Trophoblast cell (in vitro differentiated cells and primary cell): ENCODE measurements around the gene RPL35A.

ENCODE experiments used
- DNase-seq, 2 donors: peaks; one replicate each; pipeline ENCODE4 v3.0.0-alpha.2; 2016
- H2AFZ ChIP-seq: 2 replicates; pipeline ENCODE4 v1.6.1; 2013; ENCODE audit warnings: low read length, moderate library complexity, mild to moderate bottlenecking; ENCODE audit not compliant: insufficient read depth, poor library complexity
- H2AK5ac ChIP-seq: 2 replicates; pipeline ENCODE4 v1.6.1; 2013; ENCODE audit warnings: mild to moderate bottlenecking, low read length
- H2BK120ac ChIP-seq: 2 replicates; pipeline ENCODE4 v1.6.1; 2013; ENCODE audit warnings: low read length, mild to moderate bottlenecking, moderate library complexity; ENCODE audit not compliant: insufficient read depth, poor library complexity
- H2BK12ac ChIP-seq: 2 replicates; pipeline ENCODE4 v1.6.1; 2013; ENCODE audit warnings: mild to moderate bottlenecking, low read length, moderate library complexity
- H2BK5ac ChIP-seq: 2 replicates; pipeline ENCODE4 v1.6.1; 2013; ENCODE audit warnings: low read length, low read depth, moderate library complexity, mild to moderate bottlenecking; ENCODE audit not compliant: poor library complexity
- H3K14ac ChIP-seq: 2 replicates; pipeline ENCODE4 v1.6.1; 2013; ENCODE audit warnings: mild to moderate bottlenecking, low read length
- H3K18ac ChIP-seq: 2 replicates; pipeline ENCODE4 v1.6.1; 2013; ENCODE audit warnings: mild to moderate bottlenecking, low read length
- H3K23ac ChIP-seq: 2 replicates; pipeline ENCODE4 v1.6.1; 2013; ENCODE audit warnings: low read length
- H3K27ac ChIP-seq: 2 replicates; pipeline ENCODE4 v1.5.1; 2013; ENCODE audit warnings: low read depth, mild to moderate bottlenecking, inconsistent platforms, low read length, moderate library complexity
- H3K27me3 ChIP-seq: 2 replicates; pipeline ENCODE4 v1.6.1; 2013; ENCODE audit warnings: inconsistent platforms, mild to moderate bottlenecking, low read length, moderate library complexity; ENCODE audit not compliant: insufficient read depth
- H3K36me3 ChIP-seq, 2 experiments: 1 replicate in 1 of 2; 2 replicates in 1 of 2; pipeline ENCODE4 v1.6.1; 2013; ENCODE audit warnings: low read length in 2 of 2, mild to moderate bottlenecking in 2 of 2, moderate library complexity in 1 of 2; ENCODE audit not compliant: insufficient read depth in 2 of 2, control insufficient read depth in 1 of 2
- H3K4ac ChIP-seq: 2 replicates; pipeline ENCODE4 v1.6.1; 2013; ENCODE audit warnings: low read depth, mild to moderate bottlenecking, low read length, moderate library complexity
- H3K4me1 ChIP-seq, 2 experiments: 1 replicate in 1 of 2; 2 replicates in 1 of 2; pipeline ENCODE4 v1.6.1; 2013; ENCODE audit warnings: low read length in 2 of 2, mild to moderate bottlenecking in 2 of 2, moderate library complexity in 1 of 2; ENCODE audit not compliant: insufficient read depth in 2 of 2, control insufficient read depth in 1 of 2
- H3K4me2 ChIP-seq: 2 replicates; pipeline ENCODE4 v1.6.1; 2013; ENCODE audit warnings: inconsistent platforms, mild to moderate bottlenecking, low read length, moderate library complexity
- H3K4me3 ChIP-seq: 2 replicates; pipeline ENCODE4 v1.5.1; 2013; ENCODE audit warnings: mild to moderate bottlenecking, low read depth, low read length, inconsistent platforms
- H3K79me1 ChIP-seq: one replicate; pipeline ENCODE4 v1.6.1; 2013; ENCODE audit warnings: low read length
- H3K79me2 ChIP-seq: 2 replicates; pipeline ENCODE4 v1.6.1; 2013; ENCODE audit warnings: low read length, mild to moderate bottlenecking; ENCODE audit not compliant: control insufficient read depth, insufficient read depth, poor library complexity
- H3K9ac ChIP-seq: 2 replicates; pipeline ENCODE4 v1.6.1; 2013; ENCODE audit warnings: mild to moderate bottlenecking, low read length
- H3K9me3 ChIP-seq: 2 replicates; pipeline ENCODE4 v1.6.1; 2013; ENCODE audit warnings: low read depth, mild to moderate bottlenecking, control low read depth, inconsistent platforms, low read length; ENCODE audit not compliant: insufficient read depth
- H4K12ac ChIP-seq: 2 replicates; pipeline ENCODE4 v1.6.1; 2013; ENCODE audit warnings: low read depth, mild to moderate bottlenecking, low read length, moderate library complexity
- H4K8ac ChIP-seq: 2 replicates; pipeline ENCODE4 v1.6.1; 2013; ENCODE audit warnings: low read depth, mild to moderate bottlenecking, low read length, moderate library complexity
- H4K91ac ChIP-seq: one replicate; pipeline ENCODE4 v1.6.1; 2013; ENCODE audit warnings: low read depth, mild to moderate bottlenecking, low read length, moderate library complexity
- WGBS: extraction: QIAGEN DNeasy Blood & Tissue Kit; methylation state at CpG from one replicate; pipeline ENCODE4 v1.1.7; 2013; ENCODE audit warnings: missing lambda C conversion rate; ENCODE audit not compliant: insufficient read length, insufficient coverage; ENCODE audit errors: extremely low coverage; 5-methylcytosine and 5-hydroxymethylcytosine counted together

Gene RPL35A

DNA sequence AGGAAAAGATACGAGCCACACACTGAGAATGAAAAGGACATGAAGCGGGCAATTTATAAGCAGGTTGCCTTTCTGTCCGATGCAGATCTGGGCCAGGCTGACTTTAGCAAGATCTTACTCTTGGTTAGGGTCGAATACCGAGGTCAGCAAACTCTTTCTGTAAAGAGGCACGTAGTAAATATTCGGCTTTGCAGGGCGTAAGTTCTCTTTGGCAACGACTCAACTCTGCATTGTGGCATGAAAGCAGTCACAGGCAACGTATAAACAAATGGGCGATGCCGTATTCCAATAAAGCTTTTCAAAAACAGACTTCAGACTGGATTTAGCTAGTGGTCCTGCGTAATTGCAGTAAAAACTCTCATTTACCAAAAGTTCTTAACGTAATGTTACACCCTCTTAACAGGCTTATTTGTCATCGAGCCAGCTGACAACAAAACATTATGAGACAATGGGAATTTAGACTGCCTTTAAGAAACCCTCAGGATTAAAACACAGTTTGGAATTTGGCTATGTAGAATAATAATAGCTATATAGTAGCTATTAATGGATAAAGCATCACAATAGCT is 13.1 kb upstream of the RPL35A start:
- no CpG with 5 or more reads among the region's 15 CpGs for WGBS

DNA sequence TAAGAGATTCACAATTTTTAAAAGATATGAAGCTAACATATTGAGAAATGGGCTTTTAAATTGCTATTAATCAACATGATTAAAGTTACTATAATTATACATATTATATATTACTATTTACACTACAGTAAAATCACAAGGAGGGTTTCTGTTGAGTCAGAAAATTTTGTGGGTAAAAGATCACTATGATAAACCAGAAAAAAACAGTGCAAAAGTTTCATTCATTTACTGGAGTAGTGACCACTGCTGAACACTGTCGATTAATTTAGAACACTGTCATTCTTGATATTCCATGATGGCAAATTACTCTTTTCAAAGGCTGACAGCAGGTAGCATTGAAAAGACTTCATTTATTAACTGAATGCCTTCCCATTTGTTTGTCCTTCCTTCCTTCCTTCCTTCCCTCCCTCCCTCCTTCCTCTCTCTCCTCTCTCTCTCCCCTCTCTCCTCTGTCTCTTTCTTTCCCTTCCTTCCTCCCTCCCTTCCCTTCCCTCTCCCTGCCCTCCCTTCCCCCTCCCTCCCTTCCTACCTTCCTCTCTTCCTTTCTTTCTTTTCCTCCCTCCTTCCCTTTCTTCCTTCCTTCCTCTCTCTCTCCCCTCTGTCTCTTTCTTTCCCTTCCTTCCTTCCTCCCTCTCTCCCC is 9.1 kb upstream of the RPL35A start:
- Histone ChIP-seq H3K36me3 (peaks cover 1 to 2% of the 10 kb centered on the region in 2 experiments), H4K12ac (no peak overlapping the region), H4K91ac (no peak overlapping the region), H3K4me2 (no peak overlapping the region), H3K27me3 (no peaks in the 10 kb centered on the region), H2BK5ac (no peak overlapping the region), H3K14ac (no peak overlapping the region), H3K4me1 (no peaks in the 10 kb centered on the region), H2AFZ (no peak overlapping the region), H3K18ac (no peak overlapping the region), H4K8ac (no peak overlapping the region), H3K4me3 (no peak overlapping the region), H3K23ac (no peak overlapping the region), H3K9ac (no peak overlapping the region), H2BK120ac (no peak overlapping the region), H3K27ac (no peak overlapping the region), H3K79me1 (no peaks in the 10 kb centered on the region), H3K79me2 (no peaks in the 10 kb centered on the region), H2BK12ac (no peak overlapping the region), H3K9me3 (no peaks in the 10 kb centered on the region), H2AK5ac (no peak overlapping the region), H3K4ac (no peak overlapping the region)
- no CpG with 5 or more reads among the region's 1 CpG for WGBS
- DNase-seq = no peak

More for the DNA sequence above, 13.1 kb upstream of the RPL35A start:
- H4K8ac ChIP-seq = no peak overlapping the region
- H3K4me1 ChIP-seq = no peaks in the 10 kb centered on the region
- no peak overlapping the region for H2BK120ac ChIP-seq
- H3K4me3 ChIP-seq = no peak overlapping the region
- peaks cover 0 to 1% of the 10 kb centered on the region in 2 experiments for H3K36me3 ChIP-seq
- no peaks in the 10 kb centered on the region for H3K79me1 ChIP-seq
- H2AK5ac ChIP-seq = no peak overlapping the region
- no peaks in the 10 kb centered on the region for H3K27me3 ChIP-seq
- no peaks in the 10 kb centered on the region for H3K79me2 ChIP-seq
- H3K9me3 ChIP-seq = no peaks in the 10 kb centered on the region
- H4K12ac ChIP-seq = no peak overlapping the region
- no peak overlapping the region for H3K9ac ChIP-seq
- no peak overlapping the region for H2BK5ac ChIP-seq
- H2AFZ ChIP-seq = no peak overlapping the region
- no peak overlapping the region for H3K14ac ChIP-seq
- no peak overlapping the region for H3K23ac ChIP-seq
- no peak for DNase-seq
- H3K4ac ChIP-seq = no peak overlapping the region
- no peak overlapping the region for H2BK12ac ChIP-seq
- H3K27ac ChIP-seq = no peak overlapping the region
- H3K18ac ChIP-seq = no peak overlapping the region
- no peak overlapping the region for H3K4me2 ChIP-seq
- H4K91ac ChIP-seq = no peak overlapping the region

DNA sequence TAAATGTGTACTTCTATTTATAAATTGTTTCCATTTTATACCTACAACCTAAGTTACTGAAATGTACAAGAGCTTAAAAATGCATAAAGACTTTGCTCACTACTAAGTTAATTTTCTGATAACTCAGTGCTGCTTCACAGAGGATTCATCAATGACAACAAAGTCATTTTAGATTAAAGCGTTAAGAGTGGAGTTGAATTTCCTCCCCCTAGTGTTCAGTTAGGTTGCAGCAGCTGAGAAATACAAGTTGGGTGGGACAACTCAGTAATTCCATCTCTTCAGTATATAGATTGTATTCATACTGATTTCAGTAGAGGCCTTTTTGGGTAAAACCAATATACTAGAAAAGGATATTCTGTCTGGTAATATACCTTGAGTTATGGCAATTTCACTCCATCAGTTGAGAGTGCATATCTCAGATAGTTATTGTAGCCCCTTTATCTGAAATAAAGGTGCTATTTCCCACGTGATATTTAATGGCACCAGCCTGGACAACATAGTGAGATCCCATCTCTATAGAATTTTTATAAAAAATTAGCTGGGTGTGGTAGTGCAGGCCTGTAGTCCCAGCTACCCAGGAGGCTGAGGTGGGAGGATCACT is 6.9 kb upstream of the RPL35A start:
- no peak overlapping the region for H3K4me2 ChIP-seq
- no peak overlapping the region for H3K4me3 ChIP-seq
- no peak overlapping the region for H3K23ac ChIP-seq
- H3K4ac ChIP-seq = no peak overlapping the region
- H3K14ac ChIP-seq = no peak overlapping the region
- H4K91ac ChIP-seq = no peak overlapping the region
- peaks cover 1 to 2% of the 10 kb centered on the region in 2 experiments for H3K36me3 ChIP-seq
- H4K8ac ChIP-seq = no peak overlapping the region
- no peak overlapping the region for H2BK5ac ChIP-seq
- H3K9me3 ChIP-seq = no peaks in the 10 kb centered on the region
- H3K79me2 ChIP-seq = no peaks in the 10 kb centered on the region
- no CpG with 5 or more reads among the region's 2 CpGs for WGBS
- no peaks in the 10 kb centered on the region for H3K4me1 ChIP-seq
- DNase-seq = peak; percentile 20 to 72
- H3K27me3 ChIP-seq = no peaks in the 10 kb centered on the region
- no peak overlapping the region for H3K27ac ChIP-seq
- H3K79me1 ChIP-seq = no peaks in the 10 kb centered on the region
- H3K18ac ChIP-seq = no peak overlapping the region
- no peak overlapping the region for H2BK12ac ChIP-seq
- no peak overlapping the region for H2AK5ac ChIP-seq
- H2AFZ ChIP-seq = no peak overlapping the region
- no peak overlapping the region for H2BK120ac ChIP-seq
- H4K12ac ChIP-seq = no peak overlapping the region
- H3K9ac ChIP-seq = no peak overlapping the region

DNA sequence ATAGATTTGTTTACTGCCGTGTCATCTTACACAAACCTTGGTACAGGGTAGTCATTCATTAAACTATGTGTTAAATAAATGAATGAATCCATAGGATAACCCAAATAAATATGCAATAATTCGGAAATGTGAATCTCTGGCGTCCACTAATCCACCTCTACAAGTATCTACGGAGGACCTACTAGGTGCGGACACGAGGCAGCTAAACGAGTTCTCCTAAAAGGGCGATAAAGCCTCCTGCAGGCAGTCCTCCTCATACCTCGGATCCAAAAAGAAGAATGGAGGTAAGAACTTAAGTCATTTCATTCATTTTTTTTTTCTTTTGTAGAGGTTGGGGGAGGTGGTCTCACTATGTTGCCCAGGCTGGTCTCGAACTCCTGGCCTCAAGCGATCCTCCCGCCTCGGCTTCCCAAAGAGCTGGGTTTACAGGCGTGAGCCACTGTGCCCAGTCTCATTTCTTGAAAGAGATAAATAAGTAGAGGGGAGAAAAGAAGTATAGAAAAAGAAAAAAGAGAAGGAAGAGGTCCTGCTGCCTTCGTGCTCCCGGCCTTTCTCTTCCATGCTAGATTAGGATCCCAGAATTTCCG is 706 bp upstream of the RPL35A start:
- no peak overlapping the region for H4K91ac ChIP-seq
- H3K4ac ChIP-seq = no peak overlapping the region
- no CpG with 5 or more reads among the region's 17 CpGs for WGBS
- H3K79me2 ChIP-seq = peaks cover 9% of the 10 kb centered on the region
- peaks cover 7% of the 10 kb centered on the region for H3K79me1 ChIP-seq
- H2BK120ac ChIP-seq = no peak overlapping the region
- H3K4me3 ChIP-seq = peak overlapping the region; percentile 60
- H3K14ac ChIP-seq = no peak overlapping the region
- no peak overlapping the region for H3K23ac ChIP-seq
- peak overlapping the region; percentile 84 for H3K4me2 ChIP-seq
- H3K9ac ChIP-seq = peak overlapping the region; percentile 65
- no peak overlapping the region for H3K18ac ChIP-seq
- H3K9me3 ChIP-seq = no peaks in the 10 kb centered on the region
- no peak overlapping the region for H2BK12ac ChIP-seq
- H2AFZ ChIP-seq = peak overlapping the region; percentile 47
- H3K36me3 ChIP-seq = peaks cover 25 to 27% of the 10 kb centered on the region in 2 experiments
- no peak overlapping the region for H2AK5ac ChIP-seq
- no peak overlapping the region for H4K12ac ChIP-seq
- no peaks in the 10 kb centered on the region for H3K27me3 ChIP-seq
- no peak overlapping the region for H3K27ac ChIP-seq
- peaks cover 0 to 8% of the 10 kb centered on the region in 2 experiments for H3K4me1 ChIP-seq
- H2BK5ac ChIP-seq = no peak overlapping the region
- peak overlapping the region; percentile 75 for H4K8ac ChIP-seq
- no peak for DNase-seq
